HG02852 (cell line): ENCODE results near the gene GNGT1.

Source experiments
- ATAC-seq: cut with Tn5 transposase; IDR thresholded peaks from one replicate; pipeline ENCODE4 v1.9.1; 2021; ENCODE audit warnings: mild to moderate bottlenecking, moderate library complexity; ENCODE audit not compliant: unreplicated experiment

The GNGT1 gene

GRCh38 chr7:93906267-93906666 lies at the start of gene GNGT1:
TSS of gene GNGT1 (plus strand) at chr7:93906567. CDS start at chr7:93906747, 180 bp downstream.
- no peak for ATAC-seq

- ATAC-seq: no peak
These were observed 47.5 kb upstream of the GNGT1 start for GRCh38 chr7:93858857-93859256.

GRCh38 chr7:93860261-93860660 lies 46.1 kb upstream of the GNGT1 start:
- ATAC-seq: no peak

GRCh38 chr7:93861325-93861949 lies 44.9 kb upstream of the GNGT1 start:
- ATAC-seq: no peak

GRCh38 chr7:93862651-93863050 lies 43.7 kb upstream of the GNGT1 start:
- ATAC-seq: no peak

GRCh38 chr7:93866886-93867285 lies 39.5 kb upstream of the GNGT1 start:
- ATAC-seq: no peak

- ATAC-seq: no peak
These were observed 32.3 kb upstream of the GNGT1 start for GRCh38 chr7:93873998-93874574.

- ATAC-seq: no peak
These were observed 28.6 kb upstream of the GNGT1 start for GRCh38 chr7:93877742-93878141.

GRCh38 chr7:93879356-93879755 lies 27.0 kb upstream of the GNGT1 start:
- ATAC-seq: no peak

GRCh38 chr7:93882468-93882867 lies 23.9 kb upstream of the GNGT1 start:
- no peak for ATAC-seq

- ATAC-seq: no peak
These were observed 23.1 kb upstream of the GNGT1 start for GRCh38 chr7:93883078-93883916.

- ATAC-seq: no peak
These were observed 22.4 kb upstream of the GNGT1 start for GRCh38 chr7:93883917-93884345.

GRCh38 chr7:93884541-93884940 lies 21.8 kb upstream of the GNGT1 start:
- ATAC-seq: no peak

GRCh38 chr7:93889261-93889660 lies 17.1 kb upstream of the GNGT1 start:
- ATAC-seq: no peak

- peak; percentile 41 for ATAC-seq
These were observed 16.3 kb upstream of the GNGT1 start for GRCh38 chr7:93890041-93890463.

- peak; percentile 45 for ATAC-seq
These were observed 15.8 kb upstream of the GNGT1 start, which contains the start of gene TFPI2 for GRCh38 chr7:93890464-93891068. TSS of gene TFPI2 (minus strand) at chr7:93890753. CDS start at chr7:93890678, 75 bp downstream.

GRCh38 chr7:93894426-93894825 lies 11.9 kb upstream of the GNGT1 start:
- ATAC-seq: no peak

GRCh38 chr7:93894966-93895640 lies 11.3 kb upstream of the GNGT1 start:
- no peak for ATAC-seq

GRCh38 chr7:93895859-93896600 lies 10.3 kb upstream of the GNGT1 start:
- ATAC-seq: no peak

GRCh38 chr7:93897680-93898079 lies 8.7 kb upstream of the GNGT1 start:
- ATAC-seq: no peak
